ENCODE results near the gene XAB2. TPM values are rescaled to one million over a fixed set of nuclear protein-coding genes. Genes with fewer than 3 reads are reported as not detected.
A peak's percentile ranks its signal among the peaks of the same experiment; 100 is the strongest.

Gene XAB2
- total RNA-seq, 1 donor from 2014 or later: 47.0 TPM

GRCh38 chr19:7636317-7636690 lies 7.0 kb upstream of the XAB2 start:
- H3K4me3 Mint-ChIP-seq: peak overlapping the region; percentile 76
- DNase-seq (ENCODE audit: low read depth, low spot score): no peak
- no peaks in the 10 kb centered on the region for H3K4me1 Mint-ChIP-seq
- H3K9me3 Mint-ChIP-seq: peaks cover 7% of the 10 kb centered on the region
- H3K36me3 Mint-ChIP-seq (ENCODE audit: low read depth): no peaks in the 10 kb centered on the region
- peaks cover 65% of the 10 kb centered on the region for H3K27me3 Mint-ChIP-seq (ENCODE audit: low read depth)
- TF ChIP-seq CTCF (conservative IDR thresholded peaks at IDR 0.05): no peak
- no peak overlapping the region for H3K27ac Mint-ChIP-seq (ENCODE audit: unreplicated experiment)

GRCh38 chr19:7635670-7636069 lies 6.3 kb upstream of the XAB2 start:
- H3K4me3 Mint-ChIP-seq: peak overlapping the region; percentile 76
- H3K4me1 Mint-ChIP-seq: peaks cover 2% of the 10 kb centered on the region
- peak overlapping the region; percentile 75 for H3K27ac Mint-ChIP-seq (ENCODE audit: unreplicated experiment)
- H3K27me3 Mint-ChIP-seq (ENCODE audit: low read depth): peaks cover 63% of the 10 kb centered on the region
- peaks cover 7% of the 10 kb centered on the region for H3K9me3 Mint-ChIP-seq
- H3K36me3 Mint-ChIP-seq (ENCODE audit: low read depth): no peaks in the 10 kb centered on the region
- DNase-seq (ENCODE audit: low read depth, low spot score): no peak
- no peak for TF ChIP-seq CTCF (conservative IDR thresholded peaks at IDR 0.05)

GRCh38 chr19:7633698-7634097 lies 4.4 kb upstream of the XAB2 start, which contains the start of gene PCP2:
Gene PCP2, minus strand, starts transcription at chr19:7633719. Its CDS starts 262 bp downstream, at chr19:7633457.
- H3K27me3 Mint-ChIP-seq (ENCODE audit: low read depth): peaks cover 52% of the 10 kb centered on the region
- H3K9me3 Mint-ChIP-seq: no peaks in the 10 kb centered on the region
- peaks cover 5% of the 10 kb centered on the region for H3K36me3 Mint-ChIP-seq (ENCODE audit: low read depth)
- H3K4me1 Mint-ChIP-seq: peaks cover 22% of the 10 kb centered on the region
- peak within 1 kb of the TSS; percentile 65 for H3K4me3 Mint-ChIP-seq
- DNase-seq (ENCODE audit: low read depth, low spot score): no peak
- TF ChIP-seq CTCF (conservative IDR thresholded peaks at IDR 0.05): no peak
- no peak within 1 kb of the TSS for H3K27ac Mint-ChIP-seq (ENCODE audit: unreplicated experiment)

- DNase-seq (ENCODE audit: low read depth, low spot score): no peak
- Mint-ChIP-seq H3K27me3 (ENCODE audit: low read depth) (peaks cover 41% of the 10 kb centered on the region), H3K36me3 (ENCODE audit: low read depth) (peaks cover 5% of the 10 kb centered on the region), H3K27ac (ENCODE audit: unreplicated experiment) (no peak overlapping the region), H3K9me3 (no peaks in the 10 kb centered on the region), H3K4me3 (no peak overlapping the region), H3K4me1 (peaks cover 27% of the 10 kb centered on the region)
- no peak for TF ChIP-seq CTCF (conservative IDR thresholded peaks at IDR 0.05)
These were observed 3.2 kb upstream of the XAB2 start for GRCh38 chr19:7632340-7633203.

GRCh38 chr19:7631577-7631976 lies 2.2 kb upstream of the XAB2 start:
- Mint-ChIP-seq H3K27me3 (ENCODE audit: low read depth) (peaks cover 31% of the 10 kb centered on the region), H3K27ac (ENCODE audit: unreplicated experiment) (no peak overlapping the region), H3K36me3 (ENCODE audit: low read depth) (peaks cover 7% of the 10 kb centered on the region), H3K4me1 (peaks cover 27% of the 10 kb centered on the region), H3K4me3 (peak overlapping the region; percentile 80), H3K9me3 (no peaks in the 10 kb centered on the region)
- TF ChIP-seq CTCF (conservative IDR thresholded peaks at IDR 0.05): no peak
- DNase-seq (ENCODE audit: low read depth, low spot score): no peak

All from neural crest cell (in vitro differentiated cells).